Measurements from ENCODE around the gene EIF3I.
"Not testable (repeated sequence)": the region's sequence is repeated elsewhere in the genome, so short reads cannot be mapped to it uniquely, and the experiment has no call there.

The EIF3I gene

DNA sequence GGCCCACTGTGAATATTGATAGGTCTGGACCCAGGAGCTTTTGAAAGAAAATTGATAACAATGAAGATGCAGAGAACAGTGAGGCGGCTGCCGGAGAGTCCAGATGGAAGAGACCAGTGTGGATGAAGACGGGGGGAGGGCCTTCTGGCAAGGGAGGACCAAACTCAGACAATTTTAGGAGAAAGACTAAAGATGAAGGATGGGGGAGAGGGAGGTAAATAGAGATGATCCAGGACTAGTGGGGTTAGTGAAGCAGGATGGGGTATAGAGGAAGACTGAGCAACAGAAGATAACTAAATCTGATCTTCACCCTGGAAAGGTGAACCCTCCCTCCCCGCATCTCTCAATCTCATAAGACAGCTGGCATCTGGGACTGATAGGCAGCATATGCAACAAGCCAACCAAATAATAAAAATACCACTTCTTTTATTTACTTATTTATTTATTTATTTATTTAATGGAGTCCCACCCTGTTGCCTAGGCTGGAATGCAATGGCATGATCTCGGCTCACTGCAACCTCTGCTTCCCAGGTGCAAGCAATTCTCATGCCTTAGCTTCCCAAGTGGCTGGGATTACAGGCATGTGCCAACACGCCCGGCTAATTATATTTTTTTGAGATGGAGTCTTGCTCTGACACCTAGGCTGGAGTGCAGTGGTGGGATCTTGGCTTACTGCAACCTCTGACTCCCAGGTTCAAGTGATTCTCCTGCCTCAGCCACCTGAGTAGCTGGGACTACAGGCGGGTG is 10.5 kb downstream of the EIF3I start:
- no peak for DNase-seq (ENCODE audit: low spot score)

DNA sequence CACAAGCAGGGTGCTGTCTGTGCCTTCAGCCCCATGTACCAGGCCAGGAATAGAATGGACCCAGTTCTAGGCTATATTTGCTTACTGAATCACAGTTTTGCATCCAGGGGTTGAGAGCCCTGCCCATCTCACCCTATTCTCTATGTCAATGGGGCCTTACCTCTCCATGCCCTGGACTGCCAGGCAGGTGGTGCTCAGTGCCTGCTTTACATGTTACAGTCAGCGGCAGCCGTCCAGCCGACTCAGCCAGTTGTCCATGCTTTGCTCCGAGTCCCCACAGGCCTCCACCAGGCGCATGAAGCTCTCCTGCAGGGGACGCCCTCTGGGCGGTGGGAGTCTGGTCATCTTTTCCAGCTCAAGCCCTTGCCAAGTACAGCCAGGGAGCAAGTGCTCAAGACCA is 12.6 kb downstream of the EIF3I start:
- no peak for DNase-seq (ENCODE audit: low spot score)

DNA sequence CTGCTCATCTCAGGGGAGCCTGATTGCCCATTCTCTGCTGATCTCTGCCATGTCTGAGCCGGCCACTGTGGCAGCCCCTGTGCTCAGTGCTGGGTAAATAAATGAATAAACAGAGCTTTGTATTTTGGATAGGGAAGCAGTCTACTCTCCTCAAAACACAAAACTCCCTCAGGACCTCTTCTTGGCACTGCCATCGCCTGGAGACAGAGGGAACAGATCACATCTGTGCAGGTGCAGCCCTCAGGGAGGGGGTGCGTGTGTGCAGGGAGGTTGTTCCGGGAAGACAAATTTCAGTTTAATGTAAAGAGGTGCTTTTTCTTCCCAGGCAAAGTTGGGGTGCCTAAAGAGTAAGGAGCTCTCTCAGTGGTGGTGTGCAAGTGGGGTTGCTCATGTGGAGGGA is 17.1 kb downstream of the EIF3I start:
- no peak for DNase-seq (ENCODE audit: low spot score)

DNA sequence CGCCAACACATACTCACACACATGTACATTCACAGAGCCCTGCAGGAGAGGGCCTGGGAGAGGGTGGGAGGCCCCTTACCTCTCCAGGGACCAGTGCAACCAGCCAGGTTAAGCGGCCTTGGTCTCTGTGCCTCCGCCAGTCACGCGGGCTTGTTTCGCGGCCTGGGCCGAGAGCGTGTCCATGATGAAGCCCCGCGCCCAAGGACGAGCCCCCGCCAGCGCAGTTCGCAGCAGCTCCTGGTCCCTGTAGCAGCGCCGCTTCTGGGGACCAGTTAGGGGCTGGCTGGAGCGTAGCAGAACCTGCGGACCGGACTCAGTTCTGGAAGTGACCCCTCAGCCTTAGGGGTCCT is 17.6 kb downstream of the EIF3I start:
- DNase-seq (ENCODE audit: low spot score) = no peak

DNA sequence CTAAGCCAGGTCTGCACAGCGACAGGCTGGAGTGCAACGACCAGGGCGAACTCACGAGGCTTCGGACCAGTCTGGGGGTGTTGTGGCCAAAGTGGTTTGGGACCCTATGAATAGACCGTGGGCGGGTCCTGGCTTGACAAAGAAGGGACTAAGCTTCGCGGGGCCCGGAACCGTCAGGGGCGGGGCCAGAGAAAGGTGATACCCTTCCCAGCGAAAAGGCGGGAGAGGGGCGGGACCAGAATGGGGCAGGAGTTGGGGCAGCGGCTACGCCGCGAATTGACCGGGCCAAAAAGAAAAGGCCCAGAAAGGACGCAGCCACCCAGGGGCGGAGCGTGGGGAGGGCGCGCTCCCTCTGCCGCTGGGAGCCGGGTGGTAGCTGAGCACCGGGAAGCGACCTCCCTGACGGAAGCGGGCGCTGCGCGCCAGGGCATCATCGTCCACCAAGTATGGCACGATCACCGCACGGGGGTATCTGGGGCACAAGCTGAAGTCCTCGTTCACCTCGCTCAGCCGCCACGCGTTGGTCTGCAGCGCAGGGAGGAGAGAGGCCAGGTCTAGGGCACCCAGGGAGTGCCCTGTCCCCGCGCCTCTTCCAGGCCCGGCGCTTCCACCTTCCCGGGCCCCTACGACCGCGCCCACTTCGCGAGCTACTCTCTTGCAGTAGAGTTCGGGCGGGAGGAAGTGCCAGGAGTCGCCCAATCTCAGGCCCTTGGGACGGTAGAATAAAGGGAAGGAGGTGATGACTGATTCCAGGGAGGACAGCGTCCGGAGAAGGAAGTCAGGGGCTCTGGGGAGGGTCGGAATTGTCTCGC is 18.1 kb downstream of the EIF3I start:
- no peak for DNase-seq (ENCODE audit: low spot score)

DNA sequence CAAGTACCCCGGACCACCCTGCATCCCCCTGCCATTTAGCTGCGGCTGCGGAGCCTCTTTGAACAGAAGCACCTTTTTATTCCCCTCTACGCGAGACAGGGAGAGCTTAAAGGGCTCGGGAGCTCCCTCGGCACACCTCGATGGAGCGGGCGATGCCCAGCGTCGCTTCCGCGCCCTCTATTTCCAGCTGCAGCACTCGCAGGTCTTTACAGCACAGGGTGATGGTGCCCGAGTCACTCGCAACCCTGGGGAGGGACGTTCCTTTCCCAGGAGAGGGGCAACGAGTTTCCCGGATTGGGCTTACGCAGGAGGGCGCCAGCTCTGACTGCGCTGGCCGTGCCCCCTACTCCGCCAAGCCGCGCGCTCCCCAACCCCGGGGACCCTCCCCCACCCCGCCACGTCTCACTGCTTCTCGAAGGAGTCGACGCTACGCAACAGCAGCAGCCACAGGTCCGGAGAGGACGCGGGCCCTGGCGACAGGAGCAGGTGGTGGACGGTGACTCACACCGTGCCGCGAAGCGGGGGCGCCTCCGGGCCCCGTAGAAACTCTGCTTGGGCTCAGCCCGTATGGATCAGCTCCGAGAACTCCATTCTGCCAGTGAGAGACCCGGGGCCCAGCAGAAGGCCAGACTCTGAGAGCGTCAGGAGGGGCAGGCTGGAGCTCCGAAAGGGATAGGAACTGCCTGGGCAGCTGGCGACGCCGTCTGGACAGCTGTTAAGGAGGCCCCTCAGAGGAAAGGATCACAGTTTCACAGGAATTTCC is 19.0 kb downstream of the EIF3I start:
- DNase-seq (ENCODE audit: low spot score) = no peak

DNA sequence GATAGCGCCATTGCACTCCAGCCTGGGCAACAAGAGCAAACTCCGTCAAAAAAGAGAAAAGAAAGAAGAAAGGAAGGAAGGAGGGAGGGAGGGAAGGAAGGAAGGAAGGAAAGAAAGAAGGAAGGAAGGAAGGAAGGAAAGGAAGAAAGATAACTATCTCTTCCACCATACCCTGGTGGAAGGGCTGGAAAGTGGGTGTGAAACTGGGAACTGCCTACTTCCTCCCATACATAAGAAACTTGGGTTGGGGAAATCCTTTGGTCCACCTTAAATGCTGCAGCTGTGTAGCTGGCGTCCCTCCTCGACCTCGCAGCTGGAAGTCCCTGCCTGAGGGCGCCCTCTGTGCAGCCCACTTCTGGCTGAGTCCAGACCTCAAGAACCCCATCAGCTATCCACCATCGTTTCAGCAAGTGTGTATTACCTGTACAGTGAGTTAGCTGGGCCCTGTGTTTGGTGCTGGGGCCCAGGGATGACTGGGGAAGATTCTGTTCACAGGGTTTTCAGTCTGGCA is 20.2 kb downstream of the EIF3I start:
- no peak for DNase-seq (ENCODE audit: low spot score)

DNA sequence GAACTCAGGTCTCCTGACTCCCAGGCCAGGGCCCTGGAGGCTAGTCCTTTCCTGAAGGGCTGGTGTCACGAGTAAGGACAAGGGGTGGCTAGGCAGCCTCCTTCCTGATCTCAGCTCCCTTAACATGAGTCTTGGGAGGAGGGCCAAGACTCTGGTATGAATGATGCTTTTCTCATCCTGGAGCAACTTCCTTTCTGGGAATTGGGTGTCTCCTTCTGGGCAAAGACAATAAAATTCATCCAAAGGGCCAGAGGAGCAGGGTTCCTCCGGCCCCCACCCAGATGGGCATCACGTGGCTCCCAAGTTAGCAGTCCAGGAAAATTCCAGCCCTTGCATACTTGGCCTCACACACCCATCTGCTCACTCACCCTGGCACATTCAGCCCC is 24.7 kb downstream of the EIF3I start, which contains the start of gene FAM167B:
TSS of gene FAM167B (plus strand) at position 335 of the 386 bp plus-strand sequence. CDS start 200 bp downstream, outside the sequence.
- no peak for DNase-seq (ENCODE audit: low spot score)

DNA sequence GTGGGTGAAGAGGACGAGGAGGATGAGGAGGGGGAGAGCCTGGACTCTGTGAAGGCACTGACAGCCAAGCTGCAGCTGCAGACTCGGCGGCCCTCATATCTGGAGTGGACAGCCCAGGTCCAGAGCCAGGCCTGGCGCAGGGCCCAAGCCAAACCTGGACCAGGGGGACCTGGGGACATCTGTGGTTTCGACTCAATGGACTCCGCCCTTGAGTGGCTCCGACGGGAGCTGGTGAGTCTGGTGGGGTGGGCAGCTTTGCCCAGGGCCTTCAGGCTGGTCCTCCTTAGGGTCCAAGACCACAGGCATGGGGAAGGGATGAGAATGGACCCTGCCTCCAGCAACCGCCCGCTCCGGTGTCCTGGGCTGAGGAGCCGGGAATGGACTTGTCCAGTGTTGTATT is 25.2 kb downstream of the EIF3I start:
- DNase-seq (ENCODE audit: low spot score) = no peak

DNA sequence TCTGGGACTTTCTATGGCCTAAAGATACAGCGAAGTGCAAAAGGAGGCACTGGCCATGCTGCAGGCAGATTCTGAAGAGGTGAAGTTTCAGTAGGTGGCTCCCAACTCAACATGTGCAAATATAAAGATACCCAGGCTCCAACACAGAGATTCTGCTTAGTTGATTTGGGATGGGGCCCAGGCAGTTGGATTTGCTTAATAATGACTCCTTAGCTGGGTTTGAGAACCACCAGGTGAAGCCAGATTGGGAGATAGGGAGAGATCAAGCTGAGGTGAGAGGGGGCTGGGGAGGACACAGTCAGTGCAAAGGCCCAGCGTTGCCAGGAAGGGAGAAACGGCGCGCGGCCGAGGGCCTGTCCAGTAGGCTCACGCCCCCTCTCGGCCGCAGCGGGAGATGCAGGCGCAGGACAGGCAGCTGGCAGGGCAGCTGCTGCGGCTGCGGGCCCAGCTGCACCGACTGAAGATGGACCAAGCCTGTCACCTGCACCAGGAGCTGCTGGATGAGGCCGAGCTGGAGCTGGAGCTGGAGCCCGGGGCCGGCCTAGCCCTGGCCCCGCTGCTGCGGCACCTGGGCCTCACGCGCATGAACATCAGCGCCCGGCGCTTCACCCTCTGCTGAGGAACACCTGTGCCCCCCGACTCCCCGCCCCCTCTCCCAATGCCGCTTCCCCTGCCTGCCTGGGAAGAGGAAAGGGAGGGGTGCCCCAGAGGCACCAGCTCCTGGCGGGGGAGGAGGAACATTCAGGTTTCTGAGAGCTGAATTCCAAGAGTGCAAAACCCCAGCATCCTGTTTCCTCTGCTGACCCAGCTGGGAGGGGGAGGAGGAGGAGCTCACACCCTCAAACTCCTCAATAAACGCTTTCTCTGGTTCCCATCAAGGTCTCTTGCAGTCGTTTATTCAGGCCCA is 26.0 kb downstream of the EIF3I start:
- peak; percentile 76 for DNase-seq (ENCODE audit: low spot score)

DNA sequence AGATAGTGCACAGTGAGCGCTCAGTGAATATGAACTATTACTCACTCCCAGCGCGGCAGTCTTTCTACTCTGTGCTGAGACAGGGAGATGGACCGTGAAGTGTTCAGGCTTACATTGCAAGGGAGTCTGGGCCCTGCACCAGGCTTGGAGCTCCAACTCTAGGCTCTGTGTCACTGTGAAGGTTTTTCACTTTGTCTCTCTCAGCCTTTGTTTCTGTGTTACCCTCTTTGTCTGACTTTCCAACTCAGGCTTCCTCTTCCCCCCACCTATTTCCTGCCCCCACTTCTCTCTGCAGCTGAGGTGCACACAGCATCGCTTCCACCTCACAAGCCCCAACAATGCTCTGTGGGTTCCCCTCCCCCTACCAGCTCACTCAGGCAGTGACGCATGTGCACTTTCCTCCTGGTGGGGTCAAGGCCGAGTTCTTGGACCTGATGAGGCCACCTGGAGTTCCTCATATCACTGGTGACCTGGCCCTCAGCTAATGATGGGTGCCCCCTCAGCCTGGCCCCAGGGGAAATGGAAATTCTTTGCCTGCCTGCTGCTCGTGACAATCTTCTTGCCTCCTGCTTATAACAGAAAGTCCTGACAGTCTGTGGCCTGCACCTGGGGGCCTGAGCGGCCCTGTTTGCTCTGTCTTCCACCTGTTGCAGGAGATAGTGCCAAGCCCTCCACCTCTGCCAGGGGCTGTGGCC is 27.8 kb downstream of the EIF3I start:
- DNase-seq (ENCODE audit: low spot score) = no peak

DNA sequence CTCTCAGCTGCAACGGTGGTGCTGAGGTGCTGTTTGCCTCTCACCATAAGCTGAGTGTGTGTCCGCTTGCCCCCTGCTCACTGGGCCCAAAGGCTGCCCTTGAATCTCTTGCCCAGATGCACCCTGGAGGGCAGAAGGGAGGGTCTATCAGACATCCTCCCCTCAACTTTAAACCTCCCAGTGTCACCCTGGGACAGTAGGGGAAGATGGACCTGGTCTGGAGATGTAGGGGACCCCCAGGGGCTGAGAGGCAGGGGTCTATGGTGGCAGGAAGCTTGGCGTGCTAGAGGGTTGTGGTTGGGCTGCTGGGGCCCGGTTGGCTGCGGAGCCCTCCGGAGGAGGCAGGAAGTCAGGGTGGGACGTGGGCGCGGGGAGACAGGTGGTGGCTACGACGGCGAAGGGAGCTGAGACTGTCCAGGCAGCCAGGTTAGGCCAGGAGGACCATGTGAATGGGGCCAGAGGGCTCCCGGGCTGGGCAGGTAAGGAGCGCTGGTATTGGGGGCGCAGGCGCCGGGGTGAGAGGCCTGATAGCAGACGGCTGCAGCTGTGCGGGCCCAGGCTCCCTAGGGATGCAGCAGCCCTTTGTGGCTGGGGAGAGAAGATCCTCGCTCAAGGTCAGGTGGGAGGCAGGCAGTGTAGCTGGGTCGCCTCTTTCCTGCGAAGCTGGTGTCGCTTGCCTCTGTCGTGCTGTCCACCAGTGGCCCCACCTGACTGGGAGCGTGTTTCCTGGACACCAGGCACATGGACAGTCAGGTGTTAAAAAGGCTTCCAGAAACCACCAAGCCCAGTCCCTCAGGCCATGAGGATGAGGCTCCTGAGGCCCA is 28.9 kb downstream of the EIF3I start, which contains the start of gene LCK:
TSS of gene LCK (plus strand) at position 373 of the 824 bp plus-strand sequence. CDS start 23,065 bp downstream, outside the sequence.
- no peak for DNase-seq (ENCODE audit: low spot score)

DNA sequence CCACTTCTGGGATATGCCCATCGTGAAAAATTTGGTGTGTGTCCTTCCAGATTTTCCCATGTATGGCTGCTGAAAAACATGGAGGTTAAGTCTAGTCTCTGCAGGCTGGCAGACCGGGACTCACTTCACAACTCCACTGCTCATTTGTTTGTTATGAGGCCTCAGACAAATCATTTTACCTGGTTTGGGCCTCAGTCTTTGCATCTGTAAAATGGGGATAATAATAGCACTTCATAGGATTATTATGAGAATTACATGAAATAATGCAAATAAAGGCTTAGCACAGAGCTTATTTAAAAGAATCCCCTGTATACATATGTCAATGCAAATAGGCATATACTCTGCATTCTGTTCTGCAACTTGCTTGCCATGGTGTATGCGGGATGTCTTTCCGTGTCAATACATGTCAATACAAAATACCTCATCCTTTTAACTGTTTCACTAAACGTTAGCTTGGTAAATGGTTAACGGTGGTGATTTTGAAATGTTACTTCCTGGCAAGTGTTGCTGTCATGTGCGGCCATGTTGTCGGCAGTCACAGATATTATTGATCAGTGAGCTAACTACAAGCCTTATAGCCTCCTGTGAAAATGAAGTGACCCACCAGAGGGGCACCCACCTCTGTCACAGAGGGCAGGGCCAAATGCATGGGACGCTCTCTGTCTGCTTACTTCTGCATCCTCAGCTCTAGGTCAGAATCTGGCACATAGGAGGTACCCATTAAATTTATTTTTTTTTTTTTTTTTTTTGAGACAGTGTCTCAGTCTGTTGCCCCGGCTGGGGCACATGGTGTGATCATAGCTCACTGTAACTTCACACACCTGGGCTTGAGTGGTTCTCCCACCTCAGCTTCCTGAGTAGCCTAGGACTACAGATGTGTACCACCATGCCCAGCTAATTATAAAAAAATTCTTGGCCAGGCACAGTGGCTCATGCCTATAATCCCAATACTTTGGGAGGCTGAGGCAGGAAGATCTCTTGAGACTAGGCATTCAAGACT is 33.2 kb downstream of the EIF3I start:
- DNase-seq (ENCODE audit: low spot score) = no peak

DNA sequence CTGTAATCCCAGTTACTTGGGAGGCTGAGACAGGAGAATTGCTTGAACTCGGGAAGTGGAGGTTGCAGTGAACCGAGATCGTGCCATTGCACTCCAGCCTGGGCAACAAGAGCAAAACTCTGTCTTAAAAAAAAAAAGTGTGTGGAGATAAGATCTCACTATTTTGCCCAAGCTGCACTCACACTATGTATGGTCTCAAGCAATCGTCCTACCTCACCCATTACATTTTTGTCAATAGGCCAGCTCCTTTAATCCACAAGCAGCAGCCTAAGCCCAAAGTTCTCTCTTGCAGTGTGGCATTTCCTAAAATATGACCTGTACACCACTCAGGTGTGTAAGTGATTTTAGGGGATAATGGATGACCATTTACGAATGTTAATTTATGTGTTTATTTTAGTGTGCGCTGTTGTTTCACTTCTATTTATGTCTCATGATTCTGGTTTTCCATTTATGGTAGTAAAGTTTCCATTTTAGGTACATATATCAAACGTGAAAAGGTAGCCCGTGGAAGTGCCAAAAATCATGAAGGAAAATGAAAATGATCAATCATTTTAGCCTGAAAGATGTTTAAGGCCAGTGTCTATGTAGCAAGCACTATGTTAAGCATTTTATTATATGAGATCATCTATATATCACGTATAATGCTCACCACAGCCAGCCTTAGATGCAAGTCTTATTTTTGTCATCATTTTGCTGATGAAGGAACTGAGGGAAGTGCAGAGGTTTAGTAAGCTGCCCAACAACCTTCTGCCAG is 34.4 kb downstream of the EIF3I start:
- DNase-seq (ENCODE audit: low spot score) = no peak

DNA sequence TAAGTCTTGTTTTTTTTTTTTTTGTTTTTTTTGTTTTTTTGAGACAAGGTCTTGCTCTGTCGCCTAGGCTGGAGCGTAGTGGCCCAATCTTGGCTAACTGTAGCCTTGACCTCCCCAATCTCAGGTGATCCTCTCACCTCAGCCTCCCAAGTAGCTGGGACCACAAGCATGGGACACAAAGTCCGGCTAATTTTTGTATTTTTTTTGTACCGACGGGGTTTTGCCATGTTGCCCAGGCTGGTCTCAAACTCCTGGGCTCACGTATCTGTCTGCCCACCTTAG is 35.0 kb downstream of the EIF3I start:
- DNase-seq (ENCODE audit: low spot score) = no peak

DNA sequence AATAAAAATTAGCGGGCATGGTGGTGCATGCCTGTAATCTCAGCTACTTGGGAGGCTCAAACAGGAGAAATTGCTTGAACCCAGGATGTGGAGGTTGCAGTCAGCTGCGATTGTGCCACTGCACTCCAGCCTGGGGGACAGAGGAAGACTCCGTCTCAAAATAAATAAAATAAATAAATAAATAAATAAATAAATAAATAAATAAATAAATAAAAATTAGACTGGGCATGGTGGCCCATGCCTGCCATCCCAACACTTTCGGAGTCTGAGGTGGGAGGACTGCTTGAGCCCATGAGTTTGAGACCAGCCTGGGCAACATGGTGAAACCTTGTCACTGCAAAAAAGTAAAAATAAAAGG is 41.0 kb downstream of the EIF3I start:
- not testable (repeated sequence) for DNase-seq (ENCODE audit: low spot score)

DNA sequence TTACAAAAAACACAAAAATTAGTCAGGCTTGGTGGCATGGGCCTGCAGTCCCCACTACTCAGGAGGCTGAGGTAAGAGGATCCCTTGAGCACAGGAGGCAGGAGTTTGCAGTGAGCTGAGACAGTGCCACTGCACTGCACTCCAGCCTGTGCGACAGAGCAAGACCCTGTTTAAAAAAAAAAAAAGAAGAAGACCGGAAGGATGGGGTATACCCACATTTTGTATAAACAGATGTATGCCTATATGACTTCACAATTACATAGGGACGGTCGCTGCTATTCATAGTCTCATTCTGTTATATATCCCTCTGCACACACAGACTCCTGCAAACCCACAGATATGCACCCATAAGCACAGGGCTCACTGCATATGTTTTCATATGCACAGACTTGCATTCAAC is 41.5 kb downstream of the EIF3I start:
- DNase-seq (ENCODE audit: low spot score) = no peak

DNA sequence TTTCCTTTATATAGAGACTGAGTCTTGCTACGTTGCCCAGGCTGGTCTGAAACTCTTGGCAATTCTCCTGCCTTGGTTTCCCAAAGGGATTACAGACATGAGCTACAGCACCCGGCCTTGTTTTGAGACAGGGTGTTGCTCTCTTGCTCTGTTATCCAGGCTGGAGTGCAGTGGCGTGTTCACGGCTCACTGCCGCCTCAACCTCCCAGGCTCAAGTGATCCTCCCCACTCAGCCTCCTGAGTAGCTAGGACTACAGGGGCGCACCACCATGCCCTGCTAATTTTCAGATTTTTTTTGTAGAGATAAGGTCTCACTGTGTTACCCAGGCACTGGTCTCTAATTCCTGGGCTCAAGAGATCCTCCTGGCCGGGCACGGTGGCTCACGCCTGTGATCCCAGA is 43.6 kb downstream of the EIF3I start:
- no peak for DNase-seq (ENCODE audit: low spot score)
